GM12891 (cell line): ENCODE results near the gene NIT2.
"Not testable (repeated sequence)": the region's sequence is repeated elsewhere in the genome, so short reads cannot be mapped to it uniquely, and the experiment has no call there.

ENCODE experiments used
- DNase-seq: peaks from one replicate; pipeline ENCODE4 v3.0.0; 2011; ENCODE audit warnings: low spot score; ENCODE audit not compliant: insufficient read length
- FAIRE-seq: peaks from 2 replicates; lab custom pipeline; 2011; peaks lifted over from hg19 to GRCh38; lab: Jason Lieb, UNC
- PAX5 ChIP-seq: IDR thresholded peaks from 2 replicates; pipeline ENCODE4 v1.6.1; 2011; ENCODE audit warnings: low read length, moderate library complexity, mild to moderate bottlenecking; ENCODE audit not compliant: insufficient read depth, severe bottlenecking
- POLR2A ChIP-seq: IDR thresholded peaks from 2 replicates; pipeline ENCODE4 v1.6.1; 2011; ENCODE audit warnings: low read depth, low read length, control low read depth
- POLR2AphosphoS5 ChIP-seq: IDR thresholded peaks from 2 replicates; pipeline ENCODE4 v1.6.1; 2011; ENCODE audit warnings: low read depth, low read length, control low read depth
- POU2F2 ChIP-seq: IDR thresholded peaks from 2 replicates; pipeline ENCODE4 v1.6.1; 2011; ENCODE audit warnings: low read depth, mild to moderate bottlenecking, control low read depth, low read length, moderate library complexity
- SPI1 ChIP-seq: IDR thresholded peaks from 2 replicates; pipeline ENCODE4 v1.6.1; 2011; ENCODE audit warnings: low read depth, low read length, control low read depth
- TAF1 ChIP-seq: IDR thresholded peaks from 2 replicates; pipeline ENCODE4 v1.6.1; 2011; ENCODE audit warnings: low read depth, low read length, control low read depth

NIT2 gene

GRCh38 chr3:100316641-100317069 lies 17.9 kb upstream of the NIT2 start:
- FAIRE-seq, result no peak
- no peak for DNase-seq
- TF ChIP-seq PAX5, result no peak
- no peak for TF ChIP-seq POU2F2
- TF ChIP-seq POLR2AphosphoS5, result no peak
- no peak for TF ChIP-seq POLR2A
- TF ChIP-seq TAF1, result no peak
- no peak for TF ChIP-seq SPI1

- DNase-seq (peak; percentile 12), FAIRE-seq (peak; percentile 40)
- no peak for TF ChIP-seq POU2F2
- TF ChIP-seq POLR2A, result no peak
- TF ChIP-seq PAX5, result no peak
- TF ChIP-seq SPI1, result no peak
- TF ChIP-seq POLR2AphosphoS5, result no peak
- no peak for TF ChIP-seq TAF1
These were observed 16.6 kb upstream of the NIT2 start for GRCh38 chr3:100317912-100318311.

- FAIRE-seq (no peak), DNase-seq (no peak)
- TF ChIP-seq POLR2AphosphoS5, result no peak
- no peak for TF ChIP-seq POU2F2
- no peak for TF ChIP-seq TAF1
- TF ChIP-seq PAX5, result no peak
- TF ChIP-seq SPI1, result no peak
- TF ChIP-seq POLR2A, result no peak
These were observed 14.6 kb upstream of the NIT2 start for GRCh38 chr3:100319951-100320350.

- no peak for DNase-seq
- FAIRE-seq, result no peak
- no peak for TF ChIP-seq TAF1
- no peak for TF ChIP-seq PAX5
- TF ChIP-seq POLR2A, result no peak
- TF ChIP-seq POLR2AphosphoS5, result no peak
- TF ChIP-seq SPI1, result no peak
- TF ChIP-seq POU2F2, result no peak
These were observed 10.5 kb upstream of the NIT2 start for GRCh38 chr3:100324044-100324443.

DNA sequence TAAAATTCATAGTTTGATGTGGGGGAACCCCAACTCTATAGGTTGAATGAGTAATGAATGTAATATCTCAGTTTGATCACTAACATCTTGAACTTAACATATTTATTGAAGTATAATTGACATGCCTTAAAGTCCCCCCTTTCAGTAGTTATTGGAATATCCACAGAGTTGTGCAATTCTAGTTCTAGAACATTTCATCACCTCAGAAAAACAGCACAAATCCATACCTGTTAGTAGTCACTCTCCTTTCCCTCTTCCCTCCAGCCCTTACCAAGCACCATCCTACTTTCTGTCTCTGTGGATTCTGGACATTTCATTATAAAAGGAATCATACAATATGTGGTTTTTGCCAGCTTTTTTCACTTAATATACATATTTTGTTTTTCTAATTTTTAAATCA lies 8.7 kb upstream of the NIT2 start:
- FAIRE-seq, result no peak
- no peak for TF ChIP-seq SPI1
- TF ChIP-seq POLR2A, result no peak
- TF ChIP-seq POU2F2, result no peak
- TF ChIP-seq PAX5, result no peak
- TF ChIP-seq POLR2AphosphoS5, result no peak
- TF ChIP-seq TAF1, result no peak
- DNase-seq, result no peak

GRCh38 chr3:100327377-100327776 lies 7.2 kb upstream of the NIT2 start:
- not testable (repeated sequence) for FAIRE-seq, DNase-seq

- no peak for FAIRE-seq
- no peak for TF ChIP-seq TAF1
- no peak for TF ChIP-seq SPI1
- TF ChIP-seq PAX5, result no peak
- no peak for TF ChIP-seq POLR2AphosphoS5
- TF ChIP-seq POLR2A, result no peak
- TF ChIP-seq POU2F2, result no peak
- no peak for DNase-seq
These were observed 4.6 kb upstream of the NIT2 start for GRCh38 chr3:100329800-100330489.

- no peak for TF ChIP-seq SPI1
- TF ChIP-seq POLR2AphosphoS5, result no peak
- no peak for TF ChIP-seq PAX5
- TF ChIP-seq POLR2A, result no peak
- FAIRE-seq, result no peak
- DNase-seq, result no peak
These were observed 3.9 kb upstream of the NIT2 start for GRCh38 chr3:100330651-100331050.

GRCh38 chr3:100331660-100332059 lies 2.9 kb upstream of the NIT2 start:
- DNase-seq (no peak), FAIRE-seq (no peak)
- no peak for TF ChIP-seq SPI1
- TF ChIP-seq POLR2A, result no peak
- TF ChIP-seq POLR2AphosphoS5, result no peak
- TF ChIP-seq TAF1, result no peak
- no peak for TF ChIP-seq POU2F2
- no peak for TF ChIP-seq PAX5

GRCh38 chr3:100333051-100333450 lies 1.5 kb upstream of the NIT2 start:
- FAIRE-seq, result no peak
- TF ChIP-seq POU2F2, result no peak
- TF ChIP-seq POLR2AphosphoS5, result no peak
- TF ChIP-seq SPI1, result no peak
- TF ChIP-seq TAF1, result no peak
- no peak for TF ChIP-seq PAX5
- TF ChIP-seq POLR2A, result no peak
- DNase-seq, result no peak
